NT2/D1 (cell line): ENCODE data around the gene RASL12.

Source experiments
- SUZ12 ChIP-seq: IDR thresholded peaks from 2 replicates; pipeline ENCODE4 v1.6.1; 2011; ENCODE audit not compliant: insufficient read length, insufficient read depth; ENCODE audit errors: extremely low read depth
- YY1 ChIP-seq: IDR thresholded peaks from 2 replicates; pipeline ENCODE4 v1.6.1; 2011; ENCODE audit not compliant: insufficient read length, insufficient read depth
- ZNF274 ChIP-seq: IDR thresholded peaks from 2 replicates; pipeline ENCODE4 v1.6.1; 2011; ENCODE audit warnings: mild to moderate bottlenecking, low read depth, low read length

- no peak for TF ChIP-seq YY1
- no peak for TF ChIP-seq ZNF274
- no peak for TF ChIP-seq SUZ12
Observed at GRCh38 chr15:65072617-65073016, 4.8 kb upstream of the RASL12 start.
